Epidermal melanocyte (primary cell): ENCODE results near the gene ABCB1.

Source experiments
- DNase-seq: peaks from one replicate; pipeline ENCODE4 v3.0.0; 2011; ENCODE audit warnings: low spot score; ENCODE audit not compliant: insufficient read length

ABCB1 gene

DNA sequence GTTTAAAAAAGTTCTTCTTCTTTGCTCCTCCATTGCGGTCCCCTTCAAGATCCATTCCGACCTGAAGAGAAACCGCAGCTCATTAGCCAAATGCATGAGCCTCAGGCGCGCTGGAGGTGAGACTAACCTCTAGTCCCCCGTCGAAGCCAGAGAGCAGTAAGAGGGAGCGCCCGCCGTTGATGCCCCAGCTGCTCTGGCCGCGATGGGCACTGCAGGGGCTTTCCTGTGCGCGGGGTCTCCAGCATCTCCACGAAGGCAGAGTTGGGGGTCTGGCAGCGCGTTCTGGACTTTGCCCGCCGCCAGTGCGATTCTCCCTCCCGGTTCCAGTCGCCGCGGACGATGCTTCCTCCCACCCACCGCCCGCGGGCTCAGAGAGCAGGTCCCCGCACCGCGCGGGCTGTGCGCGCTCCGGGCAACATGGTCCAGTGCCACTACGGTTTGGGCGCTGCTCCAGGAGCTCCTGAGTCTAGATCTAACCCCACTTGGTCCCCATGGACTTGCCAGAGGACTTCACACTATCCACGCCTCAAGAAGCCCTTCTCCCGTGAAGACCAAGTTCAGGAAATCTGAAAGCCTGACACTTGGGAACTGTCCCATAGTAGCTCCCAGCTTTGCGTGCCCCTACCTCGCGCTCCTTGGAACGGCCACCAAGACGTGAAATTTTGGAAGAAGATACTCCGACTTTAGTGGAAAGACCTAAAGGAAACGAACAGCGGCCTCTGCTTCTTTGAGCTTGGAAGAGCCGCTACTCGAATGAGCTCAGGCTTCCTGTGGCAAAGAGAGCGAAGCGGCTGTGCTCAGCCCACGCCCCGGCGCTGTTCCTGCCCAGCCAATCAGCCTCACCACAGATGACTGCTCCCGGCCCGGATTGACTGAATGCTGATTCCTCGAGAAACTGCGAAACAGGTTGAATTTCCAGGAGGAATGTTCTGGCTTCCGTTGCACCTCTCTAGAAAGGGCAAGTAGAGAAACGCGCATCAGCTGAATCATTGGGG is at the start of gene ABCB1:
ABCB1 (minus strand) TSS at position 755 of the 995 bp plus-strand sequence; CDS start at position 55, 700 bp downstream.
- no peak for DNase-seq

DNA sequence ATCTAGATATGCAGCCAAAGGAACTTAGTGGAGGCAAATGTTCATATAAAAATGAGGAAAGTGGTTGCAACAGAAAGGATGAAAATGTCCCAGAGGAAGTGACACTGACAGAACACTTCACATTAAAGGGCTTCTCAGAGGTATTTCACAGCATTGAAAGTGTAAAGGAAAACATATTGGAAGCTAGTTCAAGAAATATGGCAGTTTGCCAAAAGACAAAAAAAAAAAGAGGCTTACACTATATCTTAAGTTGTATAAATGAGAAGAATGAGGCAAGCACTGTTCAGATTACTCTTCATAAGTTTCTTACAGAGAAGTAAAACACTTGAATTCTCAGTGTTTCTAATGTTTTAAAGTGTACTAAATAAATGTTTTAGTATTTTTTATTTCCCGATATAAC is 47.6 kb upstream of the ABCB1 start:
- no peak for DNase-seq

DNA sequence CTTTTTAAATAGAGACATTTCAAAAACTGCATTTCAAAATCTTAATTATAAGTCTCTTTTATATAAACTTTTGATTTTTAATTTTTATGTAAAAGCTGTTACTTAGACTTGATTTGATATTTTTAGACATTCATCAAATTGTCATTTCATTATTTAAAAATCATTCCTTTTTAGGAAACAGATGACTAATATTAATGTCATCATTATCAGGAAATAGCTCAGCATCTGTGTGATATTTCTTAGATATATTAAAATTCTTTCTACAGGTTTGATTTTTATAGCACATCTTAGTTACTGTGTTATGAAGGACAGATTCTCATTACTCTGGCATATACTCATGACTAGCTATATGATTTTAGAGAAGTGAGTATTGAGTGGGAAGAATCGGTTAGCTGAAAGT is 44.8 kb upstream of the ABCB1 start:
- no peak for DNase-seq

- DNase-seq, result no peak
Observed at GRCh38 chr7:87635921-87636320, 35.2 kb upstream of the ABCB1 start.

DNA sequence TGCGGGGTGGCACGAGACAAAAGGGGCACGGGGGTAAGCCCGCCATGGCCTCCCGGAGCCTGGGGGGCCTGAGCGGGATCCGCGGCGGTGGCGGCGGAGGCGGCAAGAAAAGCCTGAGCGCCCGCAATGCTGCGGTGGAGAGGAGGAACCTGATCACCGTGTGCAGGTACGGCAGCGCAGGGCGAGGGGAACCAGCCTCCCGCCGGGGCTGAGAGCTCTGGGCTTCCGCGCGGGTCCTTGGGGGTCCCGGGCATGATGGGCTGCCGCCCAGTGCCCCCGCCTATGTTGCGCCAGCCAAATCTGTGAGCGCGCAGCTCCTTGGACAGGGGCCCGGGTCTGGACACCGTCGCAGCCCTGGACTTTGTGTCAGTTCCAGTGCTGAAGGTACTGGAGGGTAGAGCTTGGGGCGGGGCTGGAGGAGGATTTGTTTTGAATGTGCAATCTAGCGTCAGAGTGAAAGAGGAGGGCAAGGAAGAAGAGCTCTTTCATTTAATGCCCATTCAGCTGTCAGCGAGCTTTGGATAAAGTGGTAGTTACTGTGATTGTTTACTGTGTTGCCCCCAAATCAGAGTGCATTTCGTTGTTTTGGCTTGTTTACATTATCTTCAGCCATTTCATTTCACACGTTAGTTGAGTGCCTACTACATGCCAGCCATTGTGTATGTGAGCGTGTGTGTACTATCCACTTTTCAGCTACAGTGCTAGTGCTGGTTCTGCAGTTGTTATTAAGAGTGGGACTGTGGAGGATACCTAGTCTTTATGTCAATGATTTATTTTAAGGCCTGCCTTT is 28.3 kb upstream of the ABCB1 start:
- no peak for DNase-seq

GRCh38 chr7:87627634-87627994 is 26.9 kb upstream of the ABCB1 start:
- no peak for DNase-seq

DNA sequence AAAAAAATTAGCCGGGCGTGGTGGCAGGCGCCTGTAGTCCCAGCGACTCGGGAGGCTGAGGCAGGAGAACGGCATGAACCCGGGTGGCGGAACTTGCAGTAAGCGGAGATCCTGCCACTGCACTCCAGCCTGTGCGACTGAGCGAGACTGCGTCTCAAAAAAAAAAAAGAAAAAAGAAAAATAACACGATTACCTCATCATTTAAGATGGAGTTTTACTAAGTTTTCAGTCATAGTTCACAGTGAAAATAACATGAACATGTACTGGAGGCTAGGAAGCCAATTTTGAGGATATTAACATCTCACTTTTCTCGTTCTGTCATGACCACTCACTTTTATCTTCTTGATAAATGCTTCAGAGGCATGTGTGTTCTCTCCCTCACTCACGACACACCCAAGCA is 24.4 kb upstream of the ABCB1 start:
- no peak for DNase-seq

DNA sequence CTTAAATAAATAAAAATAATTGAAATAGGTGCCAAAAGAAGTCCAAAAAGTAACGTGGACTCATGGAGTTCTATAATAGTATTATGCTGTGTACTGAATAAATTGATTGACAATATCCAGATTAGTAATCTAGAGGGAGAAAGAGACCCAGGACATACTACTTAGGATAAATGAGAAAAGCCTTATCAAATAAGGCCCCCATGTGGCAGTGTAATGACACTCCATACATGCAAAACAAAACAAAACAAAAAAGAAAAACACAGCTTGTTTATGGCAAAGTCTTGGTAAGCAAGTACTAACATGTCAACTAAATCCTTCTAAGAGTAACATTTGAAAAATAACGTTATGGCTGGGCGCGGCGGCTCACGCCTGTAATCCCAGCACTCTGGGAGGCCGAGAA is 23.9 kb upstream of the ABCB1 start:
- no peak for DNase-seq

DNA sequence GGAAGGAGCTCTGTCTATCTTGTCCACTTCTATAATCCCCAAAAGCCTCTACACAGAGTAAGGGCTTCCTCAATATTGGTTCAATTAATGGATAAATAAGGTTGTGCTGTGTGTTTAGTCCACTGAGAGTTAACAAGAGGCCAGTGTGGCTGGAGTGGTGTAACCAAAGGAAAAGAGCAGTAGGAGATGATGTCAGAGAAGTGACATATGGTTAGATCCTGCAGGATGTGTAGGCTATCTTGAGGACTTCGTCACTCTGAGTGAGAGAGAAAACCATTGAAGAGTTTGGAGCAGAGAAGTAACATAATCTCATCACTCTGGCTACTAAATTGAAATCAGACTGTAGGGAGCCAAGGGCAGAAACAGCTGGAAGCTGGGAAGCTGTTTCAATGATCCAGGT is 14.5 kb upstream of the ABCB1 start:
- no peak for DNase-seq

GRCh38 chr7:87609916-87610315 is 9.2 kb upstream of the ABCB1 start:
- DNase-seq, result no peak

- DNase-seq, result no peak
Observed at GRCh38 chr7:87608431-87608830, 7.7 kb upstream of the ABCB1 start.

- no peak for DNase-seq
Observed at GRCh38 chr7:87604264-87604663, 3.6 kb upstream of the ABCB1 start.

DNA sequence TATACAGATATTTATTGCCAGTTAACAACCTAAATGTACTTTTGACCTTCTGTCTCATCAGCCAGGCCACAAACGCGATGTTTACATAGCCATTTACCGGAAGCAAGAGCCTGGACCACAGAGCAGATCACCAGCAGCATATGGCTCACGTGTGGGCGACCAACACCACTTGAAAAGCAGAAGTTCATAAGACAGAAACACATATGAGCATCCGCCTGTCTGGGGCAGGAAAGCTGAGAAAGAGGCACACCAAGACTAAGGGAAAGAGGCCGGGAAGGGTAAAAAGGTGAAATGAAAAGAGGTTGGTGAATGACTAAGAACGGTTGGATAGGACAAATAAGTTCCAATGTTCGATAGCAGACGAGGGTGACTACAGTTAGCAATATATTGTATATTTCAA is 1.3 kb downstream of the ABCB1 start:
- no peak for DNase-seq

- DNase-seq, result no peak
Observed at GRCh38 chr7:87598234-87599009, 2.3 kb downstream of the ABCB1 start.

DNA sequence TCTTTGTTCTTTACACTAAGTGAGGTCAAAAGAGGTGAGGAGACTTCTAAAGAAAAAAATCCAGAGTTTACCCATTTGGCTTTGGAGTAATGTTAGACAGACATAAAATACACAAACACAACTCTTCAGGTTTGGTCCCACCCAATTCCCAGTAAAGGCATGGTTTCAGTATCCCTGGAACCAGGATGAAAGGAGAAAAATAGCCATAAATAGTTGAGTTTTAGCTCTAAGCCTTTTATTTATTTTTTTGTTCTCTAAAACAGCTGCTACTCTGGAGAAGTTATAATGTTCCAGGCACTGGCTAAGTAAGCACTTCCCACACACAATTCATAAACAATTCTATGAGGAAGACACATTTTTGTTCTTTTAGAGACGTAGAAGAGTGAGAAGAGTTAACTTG is 4.0 kb downstream of the ABCB1 start:
- DNase-seq, result no peak

DNA sequence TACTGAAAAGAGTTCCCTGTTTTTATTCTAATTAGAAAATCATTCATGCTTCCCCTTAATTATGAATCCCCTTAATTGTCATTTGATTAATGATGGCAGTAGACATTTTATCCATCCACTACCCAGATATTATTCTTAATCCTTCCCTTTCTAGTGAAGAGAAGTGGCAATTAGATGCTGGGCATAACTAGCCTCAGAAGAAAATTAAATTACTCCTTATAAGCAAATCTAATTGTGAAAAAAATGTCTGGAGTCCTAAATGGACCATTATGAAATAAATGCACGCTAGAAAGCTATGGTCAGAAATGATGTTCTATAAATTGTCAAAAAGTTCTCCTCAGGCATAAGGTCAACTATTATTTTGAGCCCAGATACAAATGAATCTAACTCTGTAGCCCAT is 4.5 kb downstream of the ABCB1 start:
- no peak for DNase-seq

- no peak for DNase-seq
Observed at GRCh38 chr7:87592300-87592699, 8.4 kb downstream of the ABCB1 start.

GRCh38 chr7:87591211-87591610 is 9.5 kb downstream of the ABCB1 start:
- no peak for DNase-seq

GRCh38 chr7:87590578-87590977 is 10.1 kb downstream of the ABCB1 start:
- no peak for DNase-seq

DNA sequence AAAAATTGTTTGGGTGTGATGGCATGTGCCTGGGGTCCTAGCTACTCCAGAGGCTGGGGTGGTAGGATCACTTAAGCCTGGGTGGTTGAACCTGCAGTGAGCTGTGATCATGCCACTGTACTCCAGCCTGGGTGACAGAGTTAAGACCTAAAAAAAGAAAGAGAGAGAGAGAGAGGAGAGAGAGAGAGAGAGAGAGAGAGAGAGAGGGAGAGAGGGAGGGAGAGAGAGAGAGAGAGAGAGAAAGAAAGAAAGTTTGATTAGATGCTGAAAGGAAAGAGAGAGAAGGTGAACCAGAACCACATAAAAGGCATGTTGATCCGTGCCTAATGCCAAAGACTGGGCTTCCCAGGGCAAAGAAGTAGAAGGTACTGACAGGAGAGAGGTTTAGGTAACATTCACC is 11.1 kb downstream of the ABCB1 start:
- no peak for DNase-seq

DNA sequence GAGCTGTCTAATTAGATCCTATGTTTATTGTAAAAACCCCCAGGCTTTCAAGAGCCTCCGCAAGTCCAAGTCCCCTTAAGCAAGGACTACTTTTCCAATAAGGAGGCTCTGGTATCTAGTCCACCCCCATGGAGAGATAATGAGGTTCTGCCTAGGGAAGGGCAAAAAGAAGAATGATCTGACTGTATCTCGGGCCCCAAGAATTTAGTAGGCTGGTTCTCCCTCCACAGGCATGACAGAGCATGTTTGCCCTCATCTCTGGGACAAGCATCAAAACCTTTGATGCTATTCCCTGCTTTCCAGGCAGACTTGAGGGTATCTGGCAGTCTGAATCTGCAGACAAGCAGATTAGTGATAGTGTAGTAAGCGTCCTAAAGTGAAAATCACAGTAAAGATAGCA is 19.0 kb downstream of the ABCB1 start:
- no peak for DNase-seq

- no peak for DNase-seq
Observed at GRCh38 chr7:87580636-87581035, 20.0 kb downstream of the ABCB1 start.
